Activated CD8-positive, alpha-beta T cell treated with anti-CD3 and anti-CD28 coated beads, Interleukin-2, amount 10 ng/mL, durations not matched to agents 7 days and 5 days (primary cell): ENCODE results near the gene APCDD1. TPM values are rescaled to one million over a fixed set of nuclear protein-coding genes. Genes with fewer than 3 reads are reported as not detected.

Source experiments
- ATAC-seq: fragments of 150-1000 bp; cut with Tn5 transposase; one replicate; pipeline ENCODE4 v1.10.0; 2021; ENCODE audit warnings: moderate library complexity
- CTCF ChIA-PET: fragments of 350-600 bp; sonication (Branson Sonifier 250); formaldehyde crosslinking; loops from one replicate; lab custom pipeline; 2021; ENCODE audit warnings: antibody characterized with exemption; lab: Charles Lee
- POLR2A ChIA-PET: fragments of 350-600 bp; sonication (Branson Sonifier 250); formaldehyde crosslinking; loops from one replicate; lab custom pipeline; 2021; ENCODE audit warnings: antibody characterized with exemption; lab: Charles Lee
- DNase-seq: peaks from one replicate; pipeline ENCODE4 v3.0.0-alpha.2; 2020
- H3K27ac Mint-ChIP-seq: one replicate; pipeline ENCODE4 v1.8.0; 2021; ENCODE audit warnings: mild to moderate bottlenecking, mixed read lengths
- H3K27me3 Mint-ChIP-seq: one replicate; pipeline ENCODE4 v1.8.0; 2021; ENCODE audit warnings: low read depth, mixed read lengths
- H3K36me3 Mint-ChIP-seq: one replicate; pipeline ENCODE4 v1.8.0; 2021; ENCODE audit warnings: low read depth, mixed read lengths
- H3K4me1 Mint-ChIP-seq: one replicate; pipeline ENCODE4 v1.8.0; 2021; ENCODE audit warnings: low read depth, mixed read lengths
- H3K4me3 Mint-ChIP-seq: one replicate; pipeline ENCODE4 v1.8.0; 2021; ENCODE audit warnings: mild to moderate bottlenecking, mixed read lengths
- H3K9me3 Mint-ChIP-seq: one replicate; pipeline ENCODE4 v1.8.0; 2022; ENCODE audit warnings: mixed read lengths; ENCODE audit not compliant: insufficient read depth
- total RNA-seq, 2 experiments: library from RNA; stranded (reverse); gene quantifications; one replicate each; pipeline ENCODE4 v1.2.3, GENCODE V29; 2021

APCDD1 gene
- total RNA-seq, 2 experiments from 2014 or later, result not detected

GRCh38 chr18:10417664-10418063, 36.8 kb upstream of the APCDD1 start:
- Mint-ChIP-seq H3K4me3 (no peak overlapping the region), H3K27ac (no peak overlapping the region), H3K27me3 (no peaks in the 10 kb centered on the region), H3K9me3 (no peaks in the 10 kb centered on the region), H3K4me1 (no peaks in the 10 kb centered on the region), H3K36me3 (no peaks in the 10 kb centered on the region)
- DNase-seq, result no peak
- no peak for ATAC-seq
- ChIA-PET POLR2A (no interaction called here), CTCF (no interaction called here)

GRCh38 chr18:10418836-10419235, 35.6 kb upstream of the APCDD1 start:
- POLR2A ChIA-PET, result no interaction called here
- no peak for ATAC-seq

DNA sequence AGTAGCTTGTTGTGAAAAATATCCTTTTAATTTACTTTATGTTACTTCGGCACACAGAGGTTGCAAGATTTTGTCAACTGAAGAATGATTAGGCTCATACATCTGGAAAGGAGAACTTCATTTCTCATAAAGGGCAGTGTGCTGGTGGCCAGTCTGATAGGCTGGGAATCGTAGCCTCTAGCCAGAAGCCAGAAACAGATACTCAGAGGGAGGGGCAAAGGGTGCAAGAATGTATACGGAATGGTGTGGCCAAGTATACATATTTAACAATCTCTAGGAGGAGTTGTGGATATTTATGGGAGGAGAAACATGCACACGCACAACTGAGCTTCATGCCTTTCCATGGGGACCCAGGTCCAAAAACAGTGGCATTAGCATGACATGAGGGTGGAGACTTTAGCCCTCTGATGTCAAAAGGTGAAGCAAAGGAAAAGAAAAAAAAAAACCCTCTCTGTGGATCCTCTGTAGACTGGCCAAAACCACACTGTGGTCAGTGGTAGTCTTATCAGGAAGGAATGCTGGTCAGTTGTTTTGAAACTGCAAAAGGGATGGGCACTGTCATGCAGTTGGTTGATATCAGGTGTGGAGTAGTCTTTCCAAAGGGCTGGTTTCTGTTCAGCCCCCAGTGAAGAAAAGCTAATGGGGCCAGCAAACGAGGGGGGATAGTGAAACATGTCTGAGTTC, 34.9 kb upstream of the APCDD1 start:
- Mint-ChIP-seq H3K27ac (no peak overlapping the region), H3K9me3 (no peaks in the 10 kb centered on the region), H3K36me3 (no peaks in the 10 kb centered on the region), H3K4me3 (no peak overlapping the region), H3K27me3 (peaks cover 3% of the 10 kb centered on the region), H3K4me1 (no peaks in the 10 kb centered on the region)
- ATAC-seq (no peak), DNase-seq (no peak)
- CTCF ChIA-PET, result interaction anchor here (1.3 kb wide), 1 partner anchor 19 kb away, joined by 4 read pairs; no protein-coding TSS in a partner anchor
- POLR2A ChIA-PET, result no interaction called here

More at GRCh38 chr18:10418836-10419235, 35.6 kb upstream of the APCDD1 start:
- H3K27ac Mint-ChIP-seq, result no peak overlapping the region
- no peaks in the 10 kb centered on the region for H3K36me3 Mint-ChIP-seq
- H3K4me3 Mint-ChIP-seq, result no peak overlapping the region
- H3K9me3 Mint-ChIP-seq, result no peaks in the 10 kb centered on the region
- CTCF ChIA-PET, result interaction anchor here (1.3 kb wide), 1 partner anchor 19 kb away, joined by 4 read pairs; no protein-coding TSS in a partner anchor
- no peak for DNase-seq
- no peaks in the 10 kb centered on the region for H3K4me1 Mint-ChIP-seq
- no peaks in the 10 kb centered on the region for H3K27me3 Mint-ChIP-seq

GRCh38 chr18:10420561-10421352, 33.7 kb upstream of the APCDD1 start:
- DNase-seq (no peak), ATAC-seq (no peak)
- ChIA-PET POLR2A (no interaction called here), CTCF (interaction anchor here (0.5 kb wide), 1 partner anchor 17 kb away, joined by 3 read pairs; no protein-coding TSS in a partner anchor)
- no peak overlapping the region for H3K4me3 Mint-ChIP-seq
- H3K27me3 Mint-ChIP-seq, result peaks cover 7% of the 10 kb centered on the region
- H3K36me3 Mint-ChIP-seq, result no peaks in the 10 kb centered on the region
- no peaks in the 10 kb centered on the region for H3K9me3 Mint-ChIP-seq
- H3K4me1 Mint-ChIP-seq, result no peaks in the 10 kb centered on the region
- no peak overlapping the region for H3K27ac Mint-ChIP-seq

DNA sequence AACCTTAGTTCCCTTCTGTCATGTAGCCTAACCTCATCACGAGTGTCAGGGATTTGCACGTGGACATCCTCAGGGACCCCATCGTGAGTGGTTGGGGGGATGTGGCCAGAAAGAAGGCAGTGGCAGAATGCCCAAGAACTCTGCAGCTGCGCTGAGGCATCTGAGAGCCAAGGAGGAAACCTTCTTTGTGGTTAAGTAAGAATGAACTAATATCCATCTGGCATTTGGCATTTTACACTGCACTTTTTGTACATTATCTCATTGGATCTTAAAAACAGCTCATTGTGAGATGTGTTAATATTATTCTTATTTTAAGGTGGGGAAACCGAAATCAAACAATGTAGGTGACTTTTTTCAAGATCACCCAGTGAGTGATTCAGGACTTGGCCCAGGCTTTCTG, 32.6 kb upstream of the APCDD1 start:
- Mint-ChIP-seq H3K36me3 (no peaks in the 10 kb centered on the region), H3K27ac (no peak overlapping the region), H3K4me3 (no peak overlapping the region), H3K27me3 (peaks cover 7% of the 10 kb centered on the region), H3K9me3 (no peaks in the 10 kb centered on the region), H3K4me1 (no peaks in the 10 kb centered on the region)
- CTCF ChIA-PET, result no interaction called here
- ATAC-seq (no peak), DNase-seq (no peak)
- POLR2A ChIA-PET, result interaction anchor here (1.0 kb wide), 1 partner anchor 15 kb away, joined by 4 read pairs; no protein-coding TSS in a partner anchor

GRCh38 chr18:10422731-10423130, 31.7 kb upstream of the APCDD1 start:
- no peak overlapping the region for H3K27ac Mint-ChIP-seq
- ATAC-seq, result no peak
- peaks cover 7% of the 10 kb centered on the region for H3K27me3 Mint-ChIP-seq
- H3K4me3 Mint-ChIP-seq, result no peak overlapping the region
- H3K4me1 Mint-ChIP-seq, result no peaks in the 10 kb centered on the region
- H3K36me3 Mint-ChIP-seq, result no peaks in the 10 kb centered on the region
- CTCF ChIA-PET, result no interaction called here
- DNase-seq, result no peak
- no peaks in the 10 kb centered on the region for H3K9me3 Mint-ChIP-seq
- POLR2A ChIA-PET, result interaction anchor here (1.0 kb wide), 1 partner anchor 15 kb away, joined by 4 read pairs; no protein-coding TSS in a partner anchor

- ATAC-seq (no peak), DNase-seq (no peak)
- Mint-ChIP-seq H3K27me3 (peaks cover 7% of the 10 kb centered on the region), H3K4me3 (no peak overlapping the region), H3K36me3 (no peaks in the 10 kb centered on the region), H3K27ac (no peak overlapping the region), H3K4me1 (no peaks in the 10 kb centered on the region), H3K9me3 (no peaks in the 10 kb centered on the region)
- ChIA-PET CTCF (no interaction called here), POLR2A (no interaction called here)
Observed at GRCh38 chr18:10424585-10425307, 29.7 kb upstream of the APCDD1 start.

DNA sequence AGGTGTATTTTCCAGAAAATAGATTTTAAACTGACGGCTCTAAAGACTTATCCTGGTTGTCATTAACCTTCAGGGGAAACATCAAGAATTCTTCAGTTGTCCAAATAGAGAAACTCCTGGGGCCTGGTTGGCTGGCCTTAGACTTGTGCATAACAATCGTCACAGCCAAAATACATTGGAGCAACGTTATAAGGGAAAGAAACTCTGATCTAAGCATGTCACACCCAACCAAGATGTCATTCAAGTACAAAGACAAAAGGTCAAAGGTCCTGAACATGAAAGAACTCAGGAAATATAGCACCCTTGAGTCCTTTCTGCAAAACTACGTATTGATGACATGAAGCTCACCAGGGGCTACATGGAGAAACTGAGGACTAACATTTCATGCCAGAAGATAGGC, 23.8 kb upstream of the APCDD1 start:
- Mint-ChIP-seq H3K4me1 (no peaks in the 10 kb centered on the region), H3K9me3 (no peaks in the 10 kb centered on the region), H3K27ac (no peak overlapping the region), H3K27me3 (peaks cover 3% of the 10 kb centered on the region), H3K4me3 (no peak overlapping the region), H3K36me3 (no peaks in the 10 kb centered on the region)
- POLR2A ChIA-PET, result no interaction called here
- CTCF ChIA-PET, result no interaction called here
- DNase-seq (no peak), ATAC-seq (no peak)

DNA sequence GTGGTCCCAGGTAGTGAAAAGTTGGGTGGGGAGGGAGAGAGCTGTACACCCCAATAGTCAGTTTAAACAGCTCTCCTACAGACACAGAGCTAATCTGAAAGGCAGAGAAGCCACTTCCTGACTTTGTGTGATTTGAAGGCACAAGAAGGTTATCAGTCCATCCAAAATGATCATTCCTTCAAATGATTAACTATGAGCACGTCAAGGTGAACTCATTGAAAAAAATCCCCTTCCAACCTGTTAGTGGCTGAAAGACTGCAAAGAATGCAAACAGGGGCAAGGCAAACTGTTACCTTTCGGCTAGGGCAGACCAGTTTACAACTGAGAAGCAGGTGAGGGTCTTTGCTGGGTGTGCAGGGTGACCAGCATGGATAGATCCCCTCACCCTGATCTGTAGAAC, 22.8 kb upstream of the APCDD1 start:
- no peak for ATAC-seq
- no peaks in the 10 kb centered on the region for H3K36me3 Mint-ChIP-seq
- no peak overlapping the region for H3K4me3 Mint-ChIP-seq
- ChIA-PET POLR2A (no interaction called here), CTCF (no interaction called here)
- no peak overlapping the region for H3K27ac Mint-ChIP-seq
- H3K27me3 Mint-ChIP-seq, result peaks cover 3% of the 10 kb centered on the region
- no peak for DNase-seq
- H3K4me1 Mint-ChIP-seq, result no peaks in the 10 kb centered on the region
- H3K9me3 Mint-ChIP-seq, result no peaks in the 10 kb centered on the region

DNA sequence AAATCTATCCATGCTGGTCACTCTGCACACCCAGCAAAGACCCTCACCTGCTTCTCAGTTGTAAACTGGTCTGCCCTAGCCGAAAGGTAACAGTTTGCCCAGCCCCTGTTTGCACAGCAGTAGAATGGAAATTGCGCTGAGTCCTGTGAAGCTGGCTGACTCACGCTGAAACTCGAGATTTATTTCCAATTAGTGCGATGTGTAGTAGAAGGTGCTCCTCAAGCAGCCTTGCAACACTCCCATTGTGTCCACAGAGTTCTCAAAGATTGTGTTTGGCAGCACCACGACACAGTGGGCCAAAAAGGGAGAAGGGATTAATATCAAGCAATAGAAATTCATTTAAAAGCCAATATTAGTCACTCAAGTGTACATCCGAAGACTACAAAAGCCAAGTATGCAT, 21.7 kb upstream of the APCDD1 start:
- ATAC-seq (no peak), DNase-seq (no peak)
- Mint-ChIP-seq H3K27ac (no peak overlapping the region), H3K4me3 (no peak overlapping the region), H3K27me3 (peaks cover 3% of the 10 kb centered on the region), H3K4me1 (no peaks in the 10 kb centered on the region), H3K9me3 (no peaks in the 10 kb centered on the region), H3K36me3 (no peaks in the 10 kb centered on the region)
- CTCF ChIA-PET, result no interaction called here
- POLR2A ChIA-PET, result no interaction called here

DNA sequence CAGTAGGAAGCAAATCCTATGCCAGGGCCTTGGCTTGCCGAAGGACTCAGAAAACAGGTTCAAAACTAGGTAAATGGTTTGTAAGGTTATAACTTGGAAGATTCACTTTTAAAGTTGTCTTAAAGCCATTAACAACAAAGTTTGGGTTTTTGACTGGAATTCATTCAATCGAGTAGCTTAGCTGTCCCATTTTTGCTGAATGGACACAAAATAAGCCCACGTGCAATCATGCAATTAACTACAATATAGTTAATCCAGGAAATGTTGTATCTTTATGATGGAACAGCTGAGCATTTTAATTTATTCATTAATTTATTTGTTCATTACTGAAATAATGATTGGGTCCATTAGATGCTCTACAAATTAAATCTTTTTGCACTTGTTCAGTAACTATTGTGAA, 18.3 kb upstream of the APCDD1 start:
- POLR2A ChIA-PET, result no interaction called here
- no peak for DNase-seq
- H3K27ac Mint-ChIP-seq, result no peak overlapping the region
- H3K36me3 Mint-ChIP-seq, result no peaks in the 10 kb centered on the region
- H3K27me3 Mint-ChIP-seq, result peaks cover 2% of the 10 kb centered on the region
- H3K4me1 Mint-ChIP-seq, result no peaks in the 10 kb centered on the region
- CTCF ChIA-PET, result no interaction called here
- ATAC-seq, result no peak
- H3K9me3 Mint-ChIP-seq, result no peaks in the 10 kb centered on the region
- H3K4me3 Mint-ChIP-seq, result no peak overlapping the region
